ENCODE data around the gene TMEM44.

GRCh38 chr3:194598771-194599557 is 34.3 kb downstream of the TMEM44 start:
- TF ChIP-seq POLR2AphosphoS5 (IDR thresholded peaks at IDR 0.05; ENCODE audit: low read depth, low read length): no peak
- no peak for TF ChIP-seq CTCF (IDR thresholded peaks at IDR 0.05)
